H1 (cell line): ENCODE measurements around the gene ATP11C. TPM values are rescaled to one million over a fixed set of nuclear protein-coding genes. Genes with fewer than 3 reads are reported as not detected.

Source experiments
- CTCF ChIA-PET: fragments of 300-600 bp; sonication (Branson Sonifier 250); formaldehyde crosslinking; loops from one replicate; lab custom pipeline; 2021; ENCODE audit not compliant: partially characterized antibody; lab: Charles Lee
- POLR2A ChIA-PET: fragments of 300-600 bp; sonication (Branson Sonifier 250); formaldehyde crosslinking; loops from one replicate; lab custom pipeline; 2021; ENCODE audit warnings: inconsistent platforms; ENCODE audit not compliant: partially characterized antibody; lab: Charles Lee
- DNase-seq, 2 experiments: peaks; one replicate each; pipeline versions ENCODE4 v3.0.0 to v3.0.0-alpha.2; 2010 to 2022; ENCODE audit warnings: low spot score in 2 of 2, low read depth in 1 of 2, mixed read lengths in 1 of 2
- FAIRE-seq: peaks from 2 replicates; lab custom pipeline; 2011; peaks lifted over from hg19 to GRCh38; lab: Jason Lieb, UNC
- H2AFZ ChIP-seq: 2 replicates; pipeline ENCODE4 v1.8.1; 2012; ENCODE audit warnings: low read length, inconsistent platforms
- H2AK5ac ChIP-seq: 2 replicates; pipeline ENCODE4 v1.6.1; 2013; ENCODE audit warnings: low read depth, low read length
- H2BK120ac ChIP-seq: replicated peaks from 2 replicates; pipeline ENCODE3; 2013; ENCODE audit warnings: low read depth, low read length, inconsistent platforms
- H2BK12ac ChIP-seq: 2 replicates; pipeline ENCODE4 v1.6.1; 2013; ENCODE audit warnings: low read depth, low read length
- H2BK15ac ChIP-seq: 2 replicates; pipeline ENCODE4 v1.6.1; 2013; ENCODE audit warnings: low read length
- H2BK20ac ChIP-seq: 2 replicates; pipeline ENCODE4 v1.6.1; 2013; ENCODE audit warnings: low read length
- H2BK5ac ChIP-seq: 2 replicates; pipeline ENCODE4 v1.6.1; 2013; ENCODE audit warnings: low read depth, low read length
- H3K14ac ChIP-seq: 2 replicates; pipeline ENCODE4 v1.6.1; 2013; ENCODE audit warnings: inconsistent platforms; ENCODE audit not compliant: insufficient read length
- H3K18ac ChIP-seq: 2 replicates; pipeline ENCODE4 v1.6.1; 2013; ENCODE audit warnings: low read length; ENCODE audit errors: extremely low read depth
- H3K23ac ChIP-seq: 2 replicates; pipeline ENCODE4 v1.6.1; 2013; ENCODE audit warnings: inconsistent platforms; ENCODE audit not compliant: insufficient read length
- H3K23me2 ChIP-seq: 2 replicates; pipeline ENCODE4 v1.6.1; 2013; ENCODE audit warnings: low read depth, low read length
- H3K27ac ChIP-seq: 2 replicates; pipeline ENCODE4 v1.6.1; 2011; ENCODE audit warnings: low read depth, low read length, inconsistent platforms
- H3K27me3 ChIP-seq, 4 experiments: replicated peaks in 1 of 4; 1 replicate in 1 of 4; 2 replicates in 3 of 4; pipeline versions ENCODE4 v1.6.1 to v1.8.1; 2011 to 2013; ENCODE audit warnings: low read length in 3 of 4, mild to moderate bottlenecking in 3 of 4, inconsistent platforms in 2 of 4, mixed read lengths in 2 of 4, moderate library complexity in 1 of 4; ENCODE audit not compliant: control insufficient read depth in 3 of 4, insufficient read depth in 3 of 4; ENCODE audit errors: extremely low read depth in 1 of 4
- H3K36me3 ChIP-seq, 4 experiments: 2 replicates each; pipeline versions ENCODE4 v1.6.1 to v1.8.1; 2011 to 2013; ENCODE audit warnings: mild to moderate bottlenecking in 4 of 4, low read length in 3 of 4, moderate library complexity in 2 of 4, control low read depth in 1 of 4, inconsistent platforms in 1 of 4; ENCODE audit not compliant: insufficient read depth in 4 of 4, control insufficient read depth in 2 of 4
- H3K4ac ChIP-seq: replicated peaks from 2 replicates; pipeline ENCODE3; 2013; ENCODE audit warnings: low read length, low read depth, mixed read lengths, inconsistent platforms; ENCODE audit not compliant: insufficient read length
- H3K4me1 ChIP-seq, 4 experiments: replicated peaks in 1 of 4; 1 replicate in 1 of 4; 2 replicates in 3 of 4; pipeline versions ENCODE4 v1.6.1 to v1.8.1; 2011 to 2013; ENCODE audit warnings: low read length in 3 of 4, inconsistent platforms in 2 of 4, mixed read lengths in 1 of 4; ENCODE audit not compliant: insufficient read depth in 4 of 4, control insufficient read depth in 3 of 4
- H3K4me2 ChIP-seq, 2 experiments: 2 replicates each; pipeline versions ENCODE4 v1.6.1 to v1.8.1; 2011 to 2013; ENCODE audit warnings: low read depth in 2 of 2, low read length in 2 of 2, control low read depth in 1 of 2, inconsistent platforms in 1 of 2, mild to moderate bottlenecking in 1 of 2; ENCODE audit not compliant: insufficient read depth in 1 of 2
- H3K4me3 ChIP-seq, 4 experiments: fragments of 200-600, 300-600 bp in 1 of 4; sonication (generic), shearing (Covaris generic), sonication (Bioruptor Twin) in 1 of 4; 2 replicates each; pipeline versions ENCODE4 v1.5.1 to v1.8.1; 2011 to 2016; ENCODE audit warnings: low read length in 4 of 4, low read depth in 3 of 4, control low read depth in 2 of 4, inconsistent platforms in 2 of 4, mild to moderate bottlenecking in 2 of 4, mixed read lengths in 1 of 4, moderate library complexity in 1 of 4; ENCODE audit not compliant: insufficient read depth in 2 of 4; ENCODE audit errors: extremely low read depth in 1 of 4
- H3K56ac ChIP-seq: replicated peaks from 2 replicates; pipeline ENCODE3; 2013; ENCODE audit warnings: low read depth, mild to moderate bottlenecking, mixed read lengths, low read length, inconsistent platforms; ENCODE audit not compliant: insufficient read length
- H3K79me1 ChIP-seq: 2 replicates; pipeline ENCODE4 v1.6.1; 2013; ENCODE audit warnings: low read depth, low read length, control low read depth
- H3K79me2 ChIP-seq, 2 experiments: 2 replicates each; pipeline versions ENCODE4 v1.6.1 to v1.8.1; 2012 to 2013; ENCODE audit warnings: low read length in 2 of 2, mild to moderate bottlenecking in 2 of 2, inconsistent platforms in 1 of 2; ENCODE audit not compliant: insufficient read depth in 2 of 2, control insufficient read depth in 1 of 2
- H3K9ac ChIP-seq, 4 experiments: replicated peaks in 1 of 4; 1 replicate in 1 of 4; 2 replicates in 3 of 4; pipeline versions ENCODE4 v1.6.1 to v1.8.1; 2011 to 2013; ENCODE audit warnings: low read depth in 3 of 4, low read length in 3 of 4, control low read depth in 2 of 4, mild to moderate bottlenecking in 2 of 4, moderate library complexity in 2 of 4, inconsistent platforms in 1 of 4; ENCODE audit errors: extremely low read depth in 1 of 4
- H3K9me3 ChIP-seq, 2 experiments: 2 replicates each; pipeline versions ENCODE4 v1.6.1 to v1.8.1; 2012 to 2013; ENCODE audit warnings: mild to moderate bottlenecking in 2 of 2, moderate library complexity in 2 of 2, control low read depth in 1 of 2, inconsistent platforms in 1 of 2, low read depth in 1 of 2, low read length in 1 of 2, mixed read lengths in 1 of 2; ENCODE audit not compliant: insufficient read depth in 2 of 2
- H4K20me1 ChIP-seq, 2 experiments: replicated peaks in 1 of 2; 2 replicates each; pipeline versions ENCODE3 to v1.8.1; 2011 to 2013; ENCODE audit warnings: inconsistent platforms in 2 of 2, low read length in 2 of 2, mild to moderate bottlenecking in 1 of 2; ENCODE audit not compliant: insufficient read depth in 2 of 2, control insufficient read depth in 1 of 2
- H4K5ac ChIP-seq: 2 replicates; pipeline ENCODE4 v1.6.1; 2013; ENCODE audit warnings: low read length, low read depth, mixed read lengths, inconsistent platforms; ENCODE audit not compliant: insufficient read length
- H4K8ac ChIP-seq: 2 replicates; pipeline ENCODE4 v1.8.0; 2013; ENCODE audit warnings: mild to moderate bottlenecking, moderate library complexity, low read length, inconsistent platforms; ENCODE audit not compliant: insufficient read depth; ENCODE audit errors: extremely low read depth
- H4K91ac ChIP-seq: replicated peaks from 2 replicates; pipeline ENCODE3; 2013; ENCODE audit warnings: low read length, mixed read lengths, inconsistent platforms; ENCODE audit not compliant: insufficient read length
- CEBPB ChIP-seq: IDR thresholded peaks from 2 replicates; pipeline ENCODE4 v1.6.1; 2012; ENCODE audit warnings: low read depth, low read length
- TBP ChIP-seq: IDR thresholded peaks from 2 replicates; pipeline ENCODE4 v1.6.1; 2011; ENCODE audit warnings: low read depth, low read length, improper control_type of control experiment
- WGBS, 2 experiments: shearing (Covaris generic) in 1 of 2; methylation state at CpG; one replicate each; pipeline versions ENCODE4 v1.1.6 to v1.1.7; 2013 to 2015; ENCODE audit warnings: low lambda C conversion rate in 2 of 2, mixed read lengths in 2 of 2, inconsistent platforms in 1 of 2, low coverage in 1 of 2, missing lambda C conversion rate in 1 of 2; ENCODE audit not compliant: insufficient replicate concordance in 2 of 2, insufficient coverage in 1 of 2, insufficient read length in 1 of 2; ENCODE audit errors: extremely low coverage in 1 of 2, missing lambda C conversion rate in 1 of 2; 5-methylcytosine and 5-hydroxymethylcytosine counted together
- polyA plus RNA-seq, 7 experiments: library from polyadenylated mRNA; depleted of rRNA in 3 of 7; stranded (reverse) in 5 of 7; unstranded in 2 of 7; fragments of >200 nt in 5 of 7; fragments of 200-250 nt in 2 of 7; gene quantifications; 1 replicate in 5 of 7; 2 replicates in 1 of 7; 4 replicates in 1 of 7; pipeline versions ENCODE4 v1.2.1 to v1.2.3, GENCODE V29; 2011 to 2013; ENCODE audit warnings: missing spikeins in 2 of 7, mixed read lengths in 2 of 7
- total RNA-seq: library from RNA; stranded (reverse); fragmentation: NEBNext Ultra II Directional; extraction: Animal tissue kit (Norgen Biotek cat#: 25700); gene quantifications from 2 replicates; pipeline ENCODE4 v1.2.1, GENCODE V29; 2021

Gene ATP11C
- total and polyA plus RNA-seq, 2 of the 8 experiments (the other 6 are each of a cell fraction or from before 2014, with no cell fraction given): 14.7 to 52.1 TPM

DNA sequence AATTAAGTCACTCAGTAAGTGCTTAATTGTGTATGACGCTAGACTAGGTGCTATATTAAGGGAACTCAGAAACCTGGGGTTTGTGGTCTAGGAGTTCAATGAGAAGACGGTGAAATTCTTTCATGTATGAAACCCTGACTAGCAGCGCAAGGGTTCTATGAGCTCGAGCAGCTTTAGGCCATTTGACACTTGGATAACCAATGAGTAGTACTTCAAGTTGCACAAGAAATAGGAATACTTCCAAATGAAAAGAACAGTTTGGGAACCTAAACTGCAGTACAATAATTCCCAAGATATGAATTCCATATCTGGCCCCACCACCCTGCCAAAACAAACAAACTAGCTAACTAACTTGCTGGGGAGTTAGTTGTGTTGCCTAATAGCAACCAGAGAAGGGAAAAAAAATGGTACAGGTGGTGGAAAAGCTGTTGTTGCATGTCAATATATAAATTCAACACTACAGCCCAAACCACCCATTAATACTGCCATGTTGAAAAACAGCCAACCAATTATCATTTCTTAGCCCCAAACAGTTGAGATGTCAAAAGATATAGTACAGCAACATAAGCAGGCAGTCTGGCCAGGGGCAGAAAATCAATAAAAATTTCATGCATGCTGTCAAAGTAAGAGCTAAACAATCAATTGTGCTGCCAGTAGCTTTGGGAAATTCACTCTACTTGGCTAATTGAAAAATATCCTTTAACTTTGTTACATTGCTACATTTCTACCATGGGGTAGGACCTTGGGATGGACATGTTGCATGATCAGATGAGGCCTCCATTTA lies 170.3 kb downstream of the ATP11C start:
- H3K79me2 ChIP-seq: no peaks in the 10 kb centered on the region
- CTCF ChIA-PET: no interaction called here
- peaks cover 0 to 14% (median 0%) of the 10 kb centered on the region in 4 experiments; a peak in 2 of 8 replicates for H3K36me3 ChIP-seq
- H3K4me3 ChIP-seq: no peak overlapping the region
- no peak overlapping the region for H2BK15ac ChIP-seq
- H2AFZ ChIP-seq: no peak overlapping the region
- no peak overlapping the region for H3K23ac ChIP-seq
- H3K23me2 ChIP-seq: no peaks in the 10 kb centered on the region
- H2BK5ac ChIP-seq: no peak overlapping the region
- FAIRE-seq (no peak), DNase-seq (no peak)
- no peaks in the 10 kb centered on the region; a peak in 1 of 7 replicates for H3K4me1 ChIP-seq
- POLR2A ChIA-PET: no interaction called here
- H3K4ac ChIP-seq: no peak overlapping the region
- no peak overlapping the region for H2BK20ac ChIP-seq
- no peaks in the 10 kb centered on the region for H3K9me3 ChIP-seq
- TF ChIP-seq TBP: no peak
- TF ChIP-seq CEBPB: no peak
- H2AK5ac ChIP-seq: no peak overlapping the region
- no peak overlapping the region for H3K56ac ChIP-seq
- no peak overlapping the region for H3K4me2 ChIP-seq
- H3K27ac ChIP-seq: no peak overlapping the region
- H4K91ac ChIP-seq: no peak overlapping the region
- H2BK12ac ChIP-seq: no peak overlapping the region
- no peak overlapping the region for H4K5ac ChIP-seq
- H3K9ac ChIP-seq: no peak overlapping the region
- H3K18ac ChIP-seq: no peak overlapping the region
- no peak overlapping the region for H2BK120ac ChIP-seq
- H3K27me3 ChIP-seq: no peaks in the 10 kb centered on the region
- H4K8ac ChIP-seq: no peak overlapping the region
- 93% methylated on average over 4 of the region's 4 CpGs; no CpG with 5 or more reads in 1 of the 2 experiments for WGBS, 2 experiments
- H3K79me1 ChIP-seq: no peaks in the 10 kb centered on the region
- H3K14ac ChIP-seq: no peak overlapping the region
- H4K20me1 ChIP-seq: no peaks in the 10 kb centered on the region
